Endothelial cell of umbilical vein (primary cell): ENCODE results near the gene AUTS2. TPM values are rescaled to one million over a fixed set of nuclear protein-coding genes. Genes with fewer than 3 reads are reported as not detected.

Source experiments
- BruUV-seq: library from RNA; stranded (reverse); fragments of 400-500 nt; replicated peaks from 2 replicates; lab custom pipeline; 2021; lab: Mats Ljungman, UMichigan
- CTCF ChIA-PET: fragments of 300-600, 350-600 bp; sonication (Branson Sonifier 250); formaldehyde crosslinking; loops from one replicate; lab custom pipeline; 2021; ENCODE audit warnings: antibody characterized with exemption, inconsistent platforms; lab: Charles Lee
- POLR2A ChIA-PET: fragments of 300-600, 350-600 bp; sonication (Branson Sonifier 250); formaldehyde crosslinking; loops from one replicate; lab custom pipeline; 2021; ENCODE audit warnings: antibody characterized with exemption, inconsistent platforms; lab: Charles Lee
- DNase-seq: peaks from one replicate; pipeline ENCODE4 v3.0.0-alpha.2; 2011; ENCODE audit warnings: low read depth, low spot score
- FAIRE-seq: peaks from 2 replicates; lab custom pipeline; 2011; peaks lifted over from hg19 to GRCh38; lab: Jason Lieb, UNC
- H2AFZ ChIP-seq: 2 replicates; pipeline ENCODE4 v1.6.0; 2012; ENCODE audit warnings: low read depth, low read length, control low read depth, inconsistent platforms
- H3K27ac ChIP-seq: 2 replicates; pipeline ENCODE4 v1.5.1; 2011; ENCODE audit warnings: low read depth, mild to moderate bottlenecking, control low read depth, low read length, moderate library complexity; ENCODE audit not compliant: insufficient read depth
- H3K27me3 ChIP-seq, 2 experiments: 2 replicates each; pipeline versions ENCODE4 v1.6.0 to v1.6.1; 2011; ENCODE audit warnings: low read length in 2 of 2, mixed read lengths in 1 of 2; ENCODE audit not compliant: control insufficient read depth in 2 of 2, insufficient read depth in 2 of 2
- H3K36me3 ChIP-seq, 2 experiments: 2 replicates in 1 of 2; 3 replicates in 1 of 2; pipeline ENCODE4 v1.5.1; 2011; ENCODE audit warnings: low read length in 2 of 2, mild to moderate bottlenecking in 1 of 2, moderate library complexity in 1 of 2; ENCODE audit not compliant: control insufficient read depth in 2 of 2, insufficient read depth in 2 of 2; ENCODE audit errors: extremely low read depth in 1 of 2
- H3K4me1 ChIP-seq: 3 replicates; pipeline ENCODE4 v1.5.1; 2011; ENCODE audit warnings: mild to moderate bottlenecking, low read length; ENCODE audit not compliant: control insufficient read depth, insufficient read depth; ENCODE audit errors: extremely low read depth
- H3K4me2 ChIP-seq: 2 replicates; pipeline ENCODE4 v1.6.1; 2011; ENCODE audit warnings: low read length, control low read depth, mixed read lengths; ENCODE audit not compliant: insufficient read depth
- H3K4me3 ChIP-seq, 3 experiments: fragments of 200-600 bp in 1 of 3; sonication (generic), shearing (Covaris generic) in 1 of 3; replicated peaks in 1 of 3; 2 replicates each; pipeline ENCODE4 v1.5.1; 2011 to 2016; ENCODE audit warnings: control low read depth in 3 of 3, low read length in 3 of 3, mild to moderate bottlenecking in 2 of 3, inconsistent platforms in 1 of 3, low read depth in 1 of 3, moderate library complexity in 1 of 3; ENCODE audit not compliant: insufficient read depth in 1 of 3
- H3K79me2 ChIP-seq: 2 replicates; pipeline ENCODE4 v1.6.0; 2012; ENCODE audit warnings: low read length, inconsistent platforms; ENCODE audit not compliant: control insufficient read depth, insufficient read depth
- H3K9ac ChIP-seq: replicated peaks from 2 replicates; pipeline ENCODE3; 2011; ENCODE audit warnings: low read length, control low read depth; ENCODE audit not compliant: insufficient read depth; ENCODE audit errors: extremely low read depth
- H3K9me1 ChIP-seq: replicated peaks from 3 replicates; pipeline ENCODE4 v1.6.0; 2011; ENCODE audit warnings: mild to moderate bottlenecking, low read length; ENCODE audit not compliant: control insufficient read depth, insufficient read depth; ENCODE audit errors: extremely low read depth
- H3K9me3 ChIP-seq: replicated peaks from 2 replicates; pipeline ENCODE4 v1.5.1; 2012; ENCODE audit warnings: low read length, inconsistent platforms; ENCODE audit not compliant: control insufficient read depth, insufficient read depth
- H4K20me1 ChIP-seq: replicated peaks from 2 replicates; pipeline ENCODE3; 2011; ENCODE audit warnings: mild to moderate bottlenecking, low read length; ENCODE audit not compliant: control insufficient read depth, insufficient read depth; ENCODE audit errors: extremely low read depth
- MAX ChIP-seq: IDR thresholded peaks from 2 replicates; pipeline ENCODE4 v1.6.1; 2011; ENCODE audit not compliant: insufficient read depth, insufficient read length
- MYC ChIP-seq: IDR thresholded peaks from one replicate; pipeline ENCODE4 v1.6.1; 2011; ENCODE audit warnings: mild to moderate bottlenecking, low read depth, low read length
- POLR2A ChIP-seq: IDR thresholded peaks from 2 replicates; pipeline ENCODE4 v1.6.1; 2012; ENCODE audit warnings: low read depth, mild to moderate bottlenecking, control low read depth, low read length
- dilution Hi-C: fragments of 300-500 bp; cut with MboI; formaldehyde crosslinking; loops from one replicate; pipeline ENCODE4 v1.15.0; 2019; ENCODE audit warnings: low sequenced_read_pairs; ENCODE audit not compliant: extremely low pct_ligation_motif_present
- intact Hi-C: fragments of 100-400 bp; cut with micrococcal nuclease; formaldehyde crosslinking; loops from one replicate; pipeline ENCODE4 v1.10.0; 2022
- polyA plus RNA-seq, 4 experiments: library from polyadenylated mRNA; depleted of rRNA in 3 of 4; stranded (reverse) in 3 of 4; unstranded in 1 of 4; fragments of >200 nt; gene quantifications; 2 replicates each; pipeline versions ENCODE4 v1.2.1 to v1.2.3, GENCODE V29; 2011 to 2012; ENCODE audit warnings: missing spikeins in 1 of 4
- total RNA-seq: library from RNA; stranded (reverse); gene quantifications from 2 replicates; pipeline ENCODE4 v1.2.3, GENCODE V29; 2021

The AUTS2 gene
- total and polyA plus RNA-seq, 2 donors (not counting 3 experiments of a cell fraction or from before 2014, with no cell fraction given): 0.59 to 8.0 TPM

GRCh38 chr7:69893906-69894305 lies 295.6 kb downstream of the AUTS2 start:
- no peak for TF ChIP-seq POLR2A
- ChIA-PET CTCF (no interaction called here), POLR2A (no interaction called here)
- Histone ChIP-seq H3K36me3 (no peaks in the 10 kb centered on the region), H2AFZ (no peak overlapping the region), H3K9me3 (no peaks in the 10 kb centered on the region), H4K20me1 (no peaks in the 10 kb centered on the region), H3K4me2 (no peak overlapping the region), H3K9me1 (no peaks in the 10 kb centered on the region), H3K4me1 (no peaks in the 10 kb centered on the region), H3K79me2 (no peaks in the 10 kb centered on the region), H3K27me3 (no peaks in the 10 kb centered on the region), H3K27ac (no peak overlapping the region), H3K9ac (no peak overlapping the region), H3K4me3 (no peak overlapping the region)
- dilution Hi-C loops (no loop called here), intact Hi-C loops (no loop called here)
- FAIRE-seq (no peak), DNase-seq (no peak)
- no TSS peak for BruUV-seq

- H3K9ac ChIP-seq: no peak overlapping the region
- H3K9me1 ChIP-seq: no peaks in the 10 kb centered on the region
- FAIRE-seq: no peak
- H3K4me1 ChIP-seq: no peaks in the 10 kb centered on the region
- no peak for DNase-seq
- H2AFZ ChIP-seq: no peak overlapping the region
- ChIA-PET CTCF (no interaction called here), POLR2A (no interaction called here)
- no peak overlapping the region for H3K4me2 ChIP-seq
- BruUV-seq: no TSS peak
- intact Hi-C loops (no loop called here), dilution Hi-C loops (no loop called here)
- H3K9me3 ChIP-seq: no peaks in the 10 kb centered on the region
- TF ChIP-seq MYC: no peak
- no peak for TF ChIP-seq MAX
- H3K36me3 ChIP-seq: no peaks in the 10 kb centered on the region
- no peak overlapping the region for H3K4me3 ChIP-seq
- H3K27me3 ChIP-seq: no peaks in the 10 kb centered on the region
- no peak overlapping the region for H3K27ac ChIP-seq
- H3K79me2 ChIP-seq: no peaks in the 10 kb centered on the region
- H4K20me1 ChIP-seq: no peaks in the 10 kb centered on the region
Measured at GRCh38 chr7:69895446-69895845, 297.2 kb downstream of the AUTS2 start.
